ENCODE data around the gene BMPR1B. TPM values are rescaled to one million over a fixed set of nuclear protein-coding genes. Genes with fewer than 3 reads are reported as not detected.

Gene BMPR1B
- total RNA-seq, 2 donors from 2014 or later: 0.10 to 0.24 TPM

GRCh38 chr4:95068401-95068800 is 310.6 kb downstream of the BMPR1B start:
- H3K9ac ChIP-seq (ENCODE audit: low read depth in 2 of 2, low read length in 2 of 2): no peak overlapping the region
- no peak for TF ChIP-seq CTCF (IDR thresholded peaks at IDR 0.05)
- intact Hi-C loops (cut with DNase I): no loop called here

GRCh38 chr4:95068818-95069478 is 311.2 kb downstream of the BMPR1B start:
- H3K9ac ChIP-seq (ENCODE audit: low read depth in 2 of 2, low read length in 2 of 2): no peak overlapping the region
- intact Hi-C loops (cut with DNase I): no loop called here
- no peaks in the 10 kb centered on the region for H3K4me1 ChIP-seq
- H3K27ac ChIP-seq: no peak overlapping the region
- no peak overlapping the region for H3K4me3 ChIP-seq
- no peak for TF ChIP-seq CTCF (IDR thresholded peaks at IDR 0.05)
- H3K9me3 ChIP-seq: no peaks in the 10 kb centered on the region
- H3K36me3 ChIP-seq: no peaks in the 10 kb centered on the region
- DNase-seq: no peak
- H3K27me3 ChIP-seq: no peaks in the 10 kb centered on the region

More at GRCh38 chr4:95068401-95068800, 310.6 kb downstream of the BMPR1B start:
- Histone ChIP-seq H3K27me3 (no peaks in the 10 kb centered on the region), H3K27ac (no peak overlapping the region), H3K9me3 (no peaks in the 10 kb centered on the region), H3K4me1 (no peaks in the 10 kb centered on the region), H3K36me3 (no peaks in the 10 kb centered on the region), H3K4me3 (no peak overlapping the region)
- DNase-seq: no peak

- H3K4me3 ChIP-seq: no peak overlapping the region
- no peaks in the 10 kb centered on the region for H3K4me1 ChIP-seq
- no peak overlapping the region for H3K9ac ChIP-seq (ENCODE audit: low read depth in 2 of 2, low read length in 2 of 2)
- no peak for TF ChIP-seq CTCF (IDR thresholded peaks at IDR 0.05)
- no peaks in the 10 kb centered on the region for H3K27me3 ChIP-seq
- DNase-seq: no peak
- no peak overlapping the region for H3K27ac ChIP-seq
- intact Hi-C loops (cut with DNase I): no loop called here
- no peaks in the 10 kb centered on the region for H3K36me3 ChIP-seq
- no peaks in the 10 kb centered on the region for H3K9me3 ChIP-seq
Observed at GRCh38 chr4:95071851-95072250, 314.1 kb downstream of the BMPR1B start.

GRCh38 chr4:95073646-95074045 is 315.9 kb downstream of the BMPR1B start:
- Histone ChIP-seq H3K4me3 (no peak overlapping the region), H3K27ac (no peak overlapping the region), H3K9ac (ENCODE audit: low read depth in 2 of 2, low read length in 2 of 2) (no peak overlapping the region), H3K4me1 (no peaks in the 10 kb centered on the region), H3K27me3 (no peaks in the 10 kb centered on the region), H3K9me3 (no peaks in the 10 kb centered on the region), H3K36me3 (no peaks in the 10 kb centered on the region)
- TF ChIP-seq CTCF (IDR thresholded peaks at IDR 0.05): no peak
- no peak for DNase-seq
- intact Hi-C loops (cut with DNase I): no loop called here

GRCh38 chr4:95077864-95078263 is 320.1 kb downstream of the BMPR1B start:
- DNase-seq: no peak
- H3K4me3 ChIP-seq: no peak overlapping the region
- no peak overlapping the region for H3K27ac ChIP-seq
- no peaks in the 10 kb centered on the region for H3K4me1 ChIP-seq
- TF ChIP-seq CTCF (IDR thresholded peaks at IDR 0.05): no peak
- no peak overlapping the region for H3K9ac ChIP-seq (ENCODE audit: low read depth in 2 of 2, low read length in 2 of 2)
- no peaks in the 10 kb centered on the region for H3K27me3 ChIP-seq
- no peaks in the 10 kb centered on the region for H3K9me3 ChIP-seq
- no peaks in the 10 kb centered on the region for H3K36me3 ChIP-seq
- intact Hi-C loops (cut with DNase I): no loop called here
